Right lung (tissue), 5 donors: ENCODE measurements around the gene PTOV1. TPM values are rescaled to one million over a fixed set of nuclear protein-coding genes. Genes with fewer than 3 reads are reported as not detected.

ENCODE experiments used
- DNase-seq, 2 donors: peaks; one replicate each; pipeline ENCODE4 v3.0.0-alpha.2; 2013
- polyA plus RNA-seq, 5 donors: library from polyadenylated mRNA; unstranded; fragments of 120-200 nt; gene quantifications; one replicate each; pipeline versions ENCODE4 v1.2.1 to v1.2.3, GENCODE V29; 2013; ENCODE audit warnings: inconsistent platforms in 1 of 5, low replicate concordance in 1 of 5; ENCODE audit not compliant: insufficient read length in 5 of 5, insufficient read depth in 1 of 5

Gene PTOV1
- polyA plus RNA-seq, 5 donors, result 207 to 317 (median 259) TPM

GRCh38 chr19:49838885-49839588 is 11.9 kb upstream of the PTOV1 start:
- DNase-seq, result no peak

- no peak for DNase-seq
Observed at GRCh38 chr19:49839713-49840112, 11.2 kb upstream of the PTOV1 start.

- DNase-seq, result no peak
Observed at GRCh38 chr19:49840321-49840720, 10.6 kb upstream of the PTOV1 start.

- no peak for DNase-seq
Observed at GRCh38 chr19:49840736-49841249, 10.2 kb upstream of the PTOV1 start.

- DNase-seq, result no peak
Observed at GRCh38 chr19:49843265-49843664, 7.7 kb upstream of the PTOV1 start.

GRCh38 chr19:49844138-49845095 is 6.5 kb upstream of the PTOV1 start:
- DNase-seq, result no peak

GRCh38 chr19:49845414-49845813 is 5.5 kb upstream of the PTOV1 start:
- no peak for DNase-seq

- no peak for DNase-seq
Observed at GRCh38 chr19:49846408-49846807, 4.6 kb upstream of the PTOV1 start.

- DNase-seq, result no peak
Observed at GRCh38 chr19:49847731-49848696, 2.9 kb upstream of the PTOV1 start.

GRCh38 chr19:49848938-49849337 is 2.0 kb upstream of the PTOV1 start:
- no peak for DNase-seq

- DNase-seq, result no peak
Observed at GRCh38 chr19:49849433-49850220, 1.3 kb upstream of the PTOV1 start.

- no peak for DNase-seq
Observed at GRCh38 chr19:49850221-49850486, 805 bp upstream of the PTOV1 start.

- peak in 1 of 2 donors; percentile 60 for DNase-seq
Observed at GRCh38 chr19:49851456-49852259, 699 bp downstream of the PTOV1 start.

- DNase-seq, result no peak
Observed at GRCh38 chr19:49852631-49853126, 1.7 kb downstream of the PTOV1 start.

- no peak for DNase-seq
Observed at GRCh38 chr19:49853852-49854377, 3.0 kb downstream of the PTOV1 start.

- DNase-seq, result no peak
Observed at GRCh38 chr19:49854378-49855263, 3.7 kb downstream of the PTOV1 start.

GRCh38 chr19:49855277-49855675 is 4.3 kb downstream of the PTOV1 start:
- DNase-seq, result no peak
